AG09319 (cell line): ENCODE measurements around the gene UNC119.
"Not testable (repeated sequence)": the region's sequence is repeated elsewhere in the genome, so short reads cannot be mapped to it uniquely, and the experiment has no call there.

Source experiments
- DNase-seq: peaks from one replicate; pipeline ENCODE4 v3.0.0-alpha.2; 2010; ENCODE audit warnings: low read depth; ENCODE audit errors: extremely low read depth
- TF ChIP-seq, protein P1 (sequence below): IDR thresholded peaks from 2 replicates; pipeline ENCODE4 v1.5.1; 2011; ENCODE audit warnings: low read depth, mild to moderate bottlenecking, inconsistent platforms, low read length, moderate library complexity

The UNC119 gene

GRCh38 chr17:28576758-28577465 lies 24.5 kb upstream of the UNC119 start, which contains the start of gene ALDOC:
TSS of gene ALDOC (minus strand) at chr17:28576895. CDS start at chr17:28575532, 1,363 bp downstream.
- TF ChIP-seq, protein P1, sequence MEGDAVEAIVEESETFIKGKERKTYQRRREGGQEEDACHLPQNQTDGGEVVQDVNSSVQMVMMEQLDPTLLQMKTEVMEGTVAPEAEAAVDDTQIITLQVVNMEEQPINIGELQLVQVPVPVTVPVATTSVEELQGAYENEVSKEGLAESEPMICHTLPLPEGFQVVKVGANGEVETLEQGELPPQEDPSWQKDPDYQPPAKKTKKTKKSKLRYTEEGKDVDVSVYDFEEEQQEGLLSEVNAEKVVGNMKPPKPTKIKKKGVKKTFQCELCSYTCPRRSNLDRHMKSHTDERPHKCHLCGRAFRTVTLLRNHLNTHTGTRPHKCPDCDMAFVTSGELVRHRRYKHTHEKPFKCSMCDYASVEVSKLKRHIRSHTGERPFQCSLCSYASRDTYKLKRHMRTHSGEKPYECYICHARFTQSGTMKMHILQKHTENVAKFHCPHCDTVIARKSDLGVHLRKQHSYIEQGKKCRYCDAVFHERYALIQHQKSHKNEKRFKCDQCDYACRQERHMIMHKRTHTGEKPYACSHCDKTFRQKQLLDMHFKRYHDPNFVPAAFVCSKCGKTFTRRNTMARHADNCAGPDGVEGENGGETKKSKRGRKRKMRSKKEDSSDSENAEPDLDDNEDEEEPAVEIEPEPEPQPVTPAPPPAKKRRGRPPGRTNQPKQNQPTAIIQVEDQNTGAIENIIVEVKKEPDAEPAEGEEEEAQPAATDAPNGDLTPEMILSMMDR: no peak

GRCh38 chr17:28576016-28576415 lies 23.6 kb upstream of the UNC119 start:
- not testable (repeated sequence) for DNase-seq

More at GRCh38 chr17:28576758-28577465, 24.5 kb upstream of the UNC119 start, which contains the start of gene ALDOC:
- DNase-seq: peak; percentile 71

- no peak for DNase-seq
- TF ChIP-seq, protein P1: no peak
These were observed 22.8 kb upstream of the UNC119 start for GRCh38 chr17:28575126-28575795.

GRCh38 chr17:28574526-28574925 lies 22.1 kb upstream of the UNC119 start:
- DNase-seq: no peak
- TF ChIP-seq, protein P1: no peak

GRCh38 chr17:28573966-28574480 lies 21.6 kb upstream of the UNC119 start:
- TF ChIP-seq, protein P1: no peak
- DNase-seq: no peak

DNA sequence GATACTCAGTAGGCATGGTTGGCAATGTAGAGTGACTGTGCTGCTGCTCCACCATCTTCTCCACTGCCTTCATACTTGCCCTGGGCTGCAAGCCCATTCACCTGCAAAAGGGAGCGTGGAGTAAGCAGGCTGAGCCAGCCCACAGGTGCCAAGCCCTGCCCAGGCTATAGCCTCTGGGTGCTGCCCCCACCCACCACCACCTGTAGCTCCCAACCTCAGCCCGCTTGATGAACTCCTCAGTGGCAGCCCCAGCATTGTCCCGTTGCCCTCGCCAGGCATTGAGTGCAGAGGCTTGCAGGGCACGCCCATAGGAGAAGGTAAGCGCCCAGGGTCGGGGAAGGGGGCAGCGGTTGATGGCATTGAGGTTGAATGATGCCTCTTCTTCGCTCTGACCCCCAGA lies 21.1 kb upstream of the UNC119 start:
- TF ChIP-seq, protein P1: no peak
- no peak for DNase-seq

DNA sequence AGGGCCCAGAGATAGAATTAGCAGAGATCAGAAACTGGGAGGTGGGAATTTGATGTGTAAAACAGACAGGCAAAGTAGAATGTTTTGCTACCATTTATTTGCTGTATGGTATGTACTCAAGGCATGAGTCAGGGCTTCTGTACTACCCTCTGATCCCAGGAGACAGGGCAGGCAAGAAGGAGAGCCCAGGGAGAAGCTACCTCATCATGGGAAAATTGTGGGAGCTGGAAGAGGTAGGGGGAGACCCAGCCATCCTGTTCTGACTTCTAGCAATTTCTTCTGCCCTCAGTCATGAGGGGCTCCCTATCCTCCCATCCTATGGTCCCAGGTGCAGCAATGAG lies 20.6 kb upstream of the UNC119 start:
- TF ChIP-seq, protein P1: no peak
- no peak for DNase-seq
